ENCODE measurements around the gene CEP164. TPM values are rescaled to one million over a fixed set of nuclear protein-coding genes. Genes with fewer than 3 reads are reported as not detected.

Gene CEP164
- total and polyA plus RNA-seq, 4 experiments from 2014 or later, result 12.7 to 42.5 (median 33.2) TPM

- Mint-ChIP-seq H3K4me3 (no peak overlapping the region), H3K27ac (no peak overlapping the region), H3K36me3 (no peaks in the 10 kb centered on the region), H3K4me1 (no peaks in the 10 kb centered on the region), H3K9me3 (no peaks in the 10 kb centered on the region), H3K27me3 (peaks cover 0 to 6% of the 10 kb centered on the region in 2 donors)
- ChIA-PET CTCF (ENCODE audit: partially characterized antibody) (no interaction called here), POLR2A (ENCODE audit: partially characterized antibody) (no interaction called here)
- Histone ChIP-seq H3K27ac (ENCODE audit: low read depth, low read length) (no peak overlapping the region), H3K9me3 (ENCODE audit: control insufficient read depth in 1 of 2, low read length in 2 of 2) (no peaks in the 10 kb centered on the region), H3K4me3 (ENCODE audit: low read length in 2 of 2) (no peak overlapping the region), H3K27me3 (ENCODE audit: insufficient read depth, low read length) (no peaks in the 10 kb centered on the region), H3K4me1 (ENCODE audit: insufficient read depth, low read length) (no peaks in the 10 kb centered on the region), H3K36me3 (ENCODE audit: insufficient read depth, low read length) (no peaks in the 10 kb centered on the region)
- intact Hi-C loops (cut with micrococcal nuclease), result no loop called here
- no peak for DNase-seq
Observed at GRCh38 chr11:117461396-117462182, 133.9 kb downstream of the CEP164 start.

GRCh38 chr11:117462183-117462863, 134.7 kb downstream of the CEP164 start:
- Histone ChIP-seq H3K36me3 (ENCODE audit: insufficient read depth, low read length) (no peaks in the 10 kb centered on the region), H3K9me3 (ENCODE audit: control insufficient read depth in 1 of 2, low read length in 2 of 2) (no peaks in the 10 kb centered on the region), H3K27ac (ENCODE audit: low read depth, low read length) (no peak overlapping the region), H3K27me3 (ENCODE audit: insufficient read depth, low read length) (no peaks in the 10 kb centered on the region), H3K4me1 (ENCODE audit: insufficient read depth, low read length) (no peaks in the 10 kb centered on the region), H3K4me3 (ENCODE audit: low read length in 2 of 2) (no peak overlapping the region)
- ChIA-PET POLR2A (ENCODE audit: partially characterized antibody) (no interaction called here), CTCF (ENCODE audit: partially characterized antibody) (no interaction called here)
- H3K27ac Mint-ChIP-seq, result no peak overlapping the region
- intact Hi-C loops (cut with micrococcal nuclease), result no loop called here
- H3K4me1 Mint-ChIP-seq, result no peaks in the 10 kb centered on the region
- H3K27me3 Mint-ChIP-seq, result peaks cover 0 to 6% of the 10 kb centered on the region in 2 donors
- no peak for DNase-seq
- H3K4me3 Mint-ChIP-seq, result no peak overlapping the region
- H3K36me3 Mint-ChIP-seq, result no peaks in the 10 kb centered on the region
- H3K9me3 Mint-ChIP-seq, result no peaks in the 10 kb centered on the region

GRCh38 chr11:117462864-117463247, 135.2 kb downstream of the CEP164 start:
- no peaks in the 10 kb centered on the region for H3K36me3 ChIP-seq (ENCODE audit: insufficient read depth, low read length)
- Mint-ChIP-seq H3K27me3 (peaks cover 0 to 6% of the 10 kb centered on the region in 2 donors), H3K9me3 (no peaks in the 10 kb centered on the region), H3K4me3 (no peak overlapping the region), H3K36me3 (no peaks in the 10 kb centered on the region), H3K27ac (no peak overlapping the region), H3K4me1 (no peaks in the 10 kb centered on the region)
- no peaks in the 10 kb centered on the region for H3K27me3 ChIP-seq (ENCODE audit: insufficient read depth, low read length)
- CTCF ChIA-PET (ENCODE audit: partially characterized antibody), result no interaction called here
- no peaks in the 10 kb centered on the region for H3K4me1 ChIP-seq (ENCODE audit: insufficient read depth, low read length)
- intact Hi-C loops (cut with micrococcal nuclease), result no loop called here
- H3K27ac ChIP-seq (ENCODE audit: low read depth, low read length), result no peak overlapping the region
- H3K9me3 ChIP-seq (ENCODE audit: control insufficient read depth in 1 of 2, low read length in 2 of 2), result no peaks in the 10 kb centered on the region
- POLR2A ChIA-PET (ENCODE audit: partially characterized antibody), result no interaction called here
- no peak for DNase-seq
- no peak overlapping the region for H3K4me3 ChIP-seq (ENCODE audit: low read length in 2 of 2)

Other genes with a start within 250 kb of the CEP164 start
- 10 to 100 TPM; 88.4 to 97.5 TPM for gene SIK3, start 229.4 kb upstream of the CEP164 start, total RNA-seq
- 10 to 100 TPM in 1 of 2 donors, 1 to 10 TPM in 1; 9.7 to 36.7 TPM for gene SIK3, start 229.4 kb upstream of the CEP164 start, polyA plus RNA-seq
- 10 to 100 TPM; 61.6 to 64.2 TPM for gene PAFAH1B2, start 183.6 kb upstream of the CEP164 start, total RNA-seq
- 10 to 100 TPM; 16.4 to 23.7 TPM for gene PAFAH1B2, start 183.6 kb upstream of the CEP164 start, polyA plus RNA-seq
- 10 to 100 TPM; 60.2 to 67.3 TPM for gene SIDT2, start 149.1 kb upstream of the CEP164 start, total RNA-seq
- gene SIDT2, start 149.1 kb upstream of the CEP164 start, polyA plus RNA-seq, result 1 to 10 TPM; 2.1 to 4.1 TPM
- gene TAGLN, start 128.5 kb upstream of the CEP164 start, total RNA-seq, result 10 to 100 TPM; 17.7 to 19.7 TPM
- under 1 TPM; 0.15 to 0.36 TPM for gene TAGLN, start 128.5 kb upstream of the CEP164 start, polyA plus RNA-seq
- 100 to 1,000 TPM; 300 to 325 TPM for gene PCSK7, start 95.8 kb upstream of the CEP164 start, total RNA-seq
- 10 to 100 TPM; 33.3 to 84.2 TPM for gene PCSK7, start 95.8 kb upstream of the CEP164 start, polyA plus RNA-seq
- gene RNF214, start 95.2 kb upstream of the CEP164 start, total RNA-seq, result 10 to 100 TPM; 41.8 to 50.1 TPM
- 10 to 100 TPM; 20.7 to 45.0 TPM for gene RNF214, start 95.2 kb upstream of the CEP164 start, polyA plus RNA-seq
- gene BACE1-AS, start 36.5 kb upstream of the CEP164 start, total RNA-seq, result 10 to 100 TPM; 15.3 to 15.7 TPM
- gene BACE1-AS, start 36.5 kb upstream of the CEP164 start, polyA plus RNA-seq, result 1 to 10 TPM in 1 of 2 donors, not detected in 1; 3.8 TPM
- gene BACE1, start 11.6 kb upstream of the CEP164 start, total RNA-seq, result 1 to 10 TPM; 2.7 to 2.9 TPM
- 1 to 10 TPM in 1 of 2 donors, under 1 TPM in 1; 0.65 to 1.6 TPM for gene BACE1, start 11.6 kb upstream of the CEP164 start, polyA plus RNA-seq

All from CD4-positive, alpha-beta memory T cell (primary cell).